Left renal cortex interstitium (tissue), 4 donors: ENCODE results near the gene C15orf61. TPM values are rescaled to one million over a fixed set of nuclear protein-coding genes. Genes with fewer than 3 reads are reported as not detected.

ENCODE experiments used
- DNase-seq, 4 donors: peaks; one replicate each; pipeline ENCODE4 v3.0.0-alpha.2; 2013; ENCODE audit warnings: low read depth in 4 of 4, low spot score in 2 of 4, missing footprints in 1 of 4
- polyA plus RNA-seq, 4 donors: library from polyadenylated mRNA; unstranded; fragments of 120-200 nt; gene quantifications; one replicate each; pipeline ENCODE4 v1.2.1, GENCODE V29; 2013; ENCODE audit not compliant: insufficient read length in 4 of 4

The C15orf61 gene
- polyA plus RNA-seq, 4 donors, result 6.6 to 8.4 (median 7.2) TPM

- no peak for DNase-seq
Measured at GRCh38 chr15:67512933-67513714, 7.8 kb upstream of the C15orf61 start.

GRCh38 chr15:67515090-67515489 is 5.8 kb upstream of the C15orf61 start:
- no peak for DNase-seq

- DNase-seq, result no peak
Measured at GRCh38 chr15:67515557-67515956, 5.4 kb upstream of the C15orf61 start.

GRCh38 chr15:67520321-67521028 is 456 bp upstream of the C15orf61 start:
- no peak for DNase-seq

GRCh38 chr15:67521783-67522568 is 1.0 kb downstream of the C15orf61 start:
- no peak for DNase-seq

GRCh38 chr15:67523330-67523729 is 2.4 kb downstream of the C15orf61 start:
- DNase-seq, result no peak

GRCh38 chr15:67524235-67524634 is 3.3 kb downstream of the C15orf61 start:
- DNase-seq, result no peak

GRCh38 chr15:67528513-67528912 is 7.6 kb downstream of the C15orf61 start:
- DNase-seq, result no peak

GRCh38 chr15:67531379-67531914 is 10.5 kb downstream of the C15orf61 start:
- no peak for DNase-seq

- no peak for DNase-seq
Measured at GRCh38 chr15:67533873-67534272, 12.9 kb downstream of the C15orf61 start.

GRCh38 chr15:67534360-67534759 is 13.4 kb downstream of the C15orf61 start:
- DNase-seq, result no peak

GRCh38 chr15:67537771-67538170 is 16.8 kb downstream of the C15orf61 start:
- DNase-seq, result no peak

GRCh38 chr15:67542420-67543347 is 21.8 kb downstream of the C15orf61 start, which contains the start of gene MAP2K5:
Gene MAP2K5, plus strand, starts transcription at chr15:67542703. Its CDS starts 633 bp downstream, at chr15:67543336.
- peak in 1 of 4 donors; percentile 61 for DNase-seq

GRCh38 chr15:67543348-67543718 is 22.4 kb downstream of the C15orf61 start:
- no peak for DNase-seq

GRCh38 chr15:67544475-67544874 is 23.5 kb downstream of the C15orf61 start:
- DNase-seq, result no peak

- no peak for DNase-seq
Measured at GRCh38 chr15:67545864-67546263, 24.9 kb downstream of the C15orf61 start.

GRCh38 chr15:67547064-67547463 is 26.1 kb downstream of the C15orf61 start:
- DNase-seq, result no peak

- no peak for DNase-seq
Measured at GRCh38 chr15:67547836-67548235, 26.9 kb downstream of the C15orf61 start.

- no peak for DNase-seq
Measured at GRCh38 chr15:67548236-67548852, 27.4 kb downstream of the C15orf61 start.
